HG02678 (cell line): Measurements from ENCODE around the gene TMPRSS13.

Experiments
- ATAC-seq: cut with Tn5 transposase; IDR thresholded peaks from one replicate; pipeline ENCODE4 v1.9.1; 2021; ENCODE audit warnings: mild to moderate bottlenecking, moderate library complexity; ENCODE audit not compliant: unreplicated experiment

TMPRSS13 gene

DNA sequence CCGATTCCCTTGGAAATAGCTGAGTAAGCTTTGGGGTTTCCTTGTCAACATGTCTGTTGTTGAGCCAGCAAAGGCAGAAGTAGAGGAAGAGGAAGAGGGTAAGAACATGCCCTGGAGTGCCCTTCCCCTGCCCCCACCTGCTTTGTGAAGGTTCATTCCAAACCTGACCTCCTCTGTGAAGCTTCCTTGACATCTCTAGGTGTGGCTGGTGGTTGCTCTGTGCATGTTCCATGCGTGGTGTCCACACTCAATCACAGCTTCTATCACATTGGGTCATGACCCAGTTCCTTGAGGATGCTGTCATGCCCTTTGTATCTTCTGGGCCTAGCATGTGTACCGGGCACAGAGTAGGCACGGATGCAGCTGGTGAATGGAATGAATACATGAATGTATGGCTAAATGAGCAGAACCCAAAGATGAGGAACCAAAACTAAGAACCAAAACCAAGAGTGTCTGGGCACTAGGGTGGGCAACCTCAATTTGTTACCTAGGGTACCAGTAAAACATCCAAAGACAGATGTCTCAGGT lies 29.0 kb downstream of the TMPRSS13 start:
- ATAC-seq, result peak; percentile 57

GRCh38 chr11:117898059-117898458 lies 31.1 kb downstream of the TMPRSS13 start:
- no peak for ATAC-seq

- ATAC-seq, result no peak
Measured at GRCh38 chr11:117892651-117893050, 36.6 kb downstream of the TMPRSS13 start.

DNA sequence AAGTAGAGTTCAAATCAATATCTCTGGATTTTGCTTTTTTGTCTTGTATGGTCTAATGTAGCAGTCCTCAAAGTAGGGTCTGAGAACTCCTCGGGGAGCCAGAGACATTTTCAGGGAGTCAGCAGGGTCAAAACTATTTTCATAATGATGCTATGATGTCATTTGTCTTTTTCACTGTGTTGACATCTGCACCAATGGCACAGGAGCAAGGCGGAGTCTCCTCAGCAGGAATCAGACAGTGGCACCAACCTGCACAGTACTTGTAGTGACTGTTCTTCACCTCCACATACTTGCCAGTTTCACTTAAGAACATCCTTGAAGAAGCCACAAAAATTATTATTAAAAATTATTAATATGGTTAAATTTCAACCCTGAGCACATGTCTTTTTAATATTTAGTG lies 37.8 kb downstream of the TMPRSS13 start:
- ATAC-seq, result no peak

- ATAC-seq, result no peak
Measured at GRCh38 chr11:117888139-117888566, 41.0 kb downstream of the TMPRSS13 start.

GRCh38 chr11:117887431-117888138 lies 41.6 kb downstream of the TMPRSS13 start:
- ATAC-seq, result no peak

DNA sequence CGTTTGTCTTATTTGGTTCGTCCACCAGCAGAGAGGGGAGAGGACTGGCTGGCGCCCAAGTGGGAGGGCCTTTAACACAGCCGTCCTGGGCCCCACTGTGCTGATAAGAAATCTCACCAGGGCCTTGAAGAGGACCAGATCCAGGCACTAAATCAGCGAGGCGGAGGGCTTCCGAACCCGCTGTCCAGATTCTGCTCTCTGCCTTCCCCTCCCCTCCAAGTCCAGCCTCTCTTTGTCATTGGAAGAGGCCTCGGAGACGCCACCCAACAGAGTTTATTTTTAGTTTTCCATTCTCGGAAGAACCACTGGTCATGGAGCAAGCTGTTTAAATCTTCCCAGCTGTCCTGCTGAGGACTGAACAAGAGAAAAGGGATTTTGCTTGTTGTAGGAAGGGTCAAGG lies 43.4 kb downstream of the TMPRSS13 start:
- ATAC-seq, result no peak

DNA sequence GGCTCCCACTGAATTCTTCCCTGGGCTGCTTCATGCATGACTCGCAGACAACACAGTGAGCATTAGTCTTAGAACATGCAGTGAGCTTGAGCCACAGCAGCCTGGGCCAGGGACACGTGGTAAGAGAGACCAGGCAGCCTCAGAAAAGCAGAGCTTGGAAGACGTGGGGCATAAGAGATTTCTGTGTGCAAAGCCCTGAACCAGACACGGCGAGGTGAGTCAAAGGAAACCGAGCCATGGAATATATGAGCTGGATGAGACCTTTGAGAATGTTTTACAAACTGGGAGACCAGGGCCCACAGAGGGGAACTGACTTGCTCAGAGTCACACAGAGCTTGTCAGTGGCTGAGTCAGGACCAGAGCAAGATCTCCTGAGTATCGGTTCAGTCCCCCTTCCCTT lies 44.2 kb downstream of the TMPRSS13 start:
- no peak for ATAC-seq

GRCh38 chr11:117883063-117883462 lies 46.1 kb downstream of the TMPRSS13 start:
- no peak for ATAC-seq

- ATAC-seq, result no peak
Measured at GRCh38 chr11:117882311-117882905, 46.8 kb downstream of the TMPRSS13 start.

- ATAC-seq, result no peak
Measured at GRCh38 chr11:117881217-117881616, 48.0 kb downstream of the TMPRSS13 start.

- ATAC-seq, result no peak
Measured at GRCh38 chr11:117879516-117880480, 49.4 kb downstream of the TMPRSS13 start.

- no peak for ATAC-seq
Measured at GRCh38 chr11:117878939-117879475, 50.2 kb downstream of the TMPRSS13 start.

DNA sequence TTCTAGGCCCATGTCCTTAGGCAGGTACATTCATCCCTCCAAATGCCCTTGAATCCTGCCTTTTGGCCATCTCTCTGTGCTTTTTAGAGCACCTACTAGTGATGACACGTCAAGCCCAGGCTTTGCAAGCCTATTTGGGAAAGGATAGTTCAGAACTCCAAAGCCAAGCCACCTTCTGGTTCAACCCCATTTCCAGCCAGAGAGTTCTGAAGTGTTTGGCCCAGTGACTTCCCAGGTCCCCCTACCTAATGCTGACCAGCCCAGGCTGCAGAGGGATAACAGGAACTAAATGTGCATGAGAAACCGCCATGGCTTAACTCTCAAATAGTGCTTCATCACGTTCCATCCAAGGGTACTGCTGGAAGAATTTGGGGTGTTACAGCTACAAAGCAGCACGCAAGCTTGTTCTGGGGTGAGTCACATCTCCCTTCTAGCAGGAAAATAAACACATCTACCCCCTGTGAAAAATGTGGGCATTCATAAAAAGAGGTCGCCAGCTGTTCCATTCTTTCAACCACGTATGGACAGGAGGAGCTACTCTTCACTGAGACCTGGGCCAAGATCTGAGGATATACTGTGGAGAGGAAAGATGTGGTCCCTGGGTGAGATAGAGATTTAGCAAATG lies 50.8 kb downstream of the TMPRSS13 start:
- ATAC-seq, result no peak

DNA sequence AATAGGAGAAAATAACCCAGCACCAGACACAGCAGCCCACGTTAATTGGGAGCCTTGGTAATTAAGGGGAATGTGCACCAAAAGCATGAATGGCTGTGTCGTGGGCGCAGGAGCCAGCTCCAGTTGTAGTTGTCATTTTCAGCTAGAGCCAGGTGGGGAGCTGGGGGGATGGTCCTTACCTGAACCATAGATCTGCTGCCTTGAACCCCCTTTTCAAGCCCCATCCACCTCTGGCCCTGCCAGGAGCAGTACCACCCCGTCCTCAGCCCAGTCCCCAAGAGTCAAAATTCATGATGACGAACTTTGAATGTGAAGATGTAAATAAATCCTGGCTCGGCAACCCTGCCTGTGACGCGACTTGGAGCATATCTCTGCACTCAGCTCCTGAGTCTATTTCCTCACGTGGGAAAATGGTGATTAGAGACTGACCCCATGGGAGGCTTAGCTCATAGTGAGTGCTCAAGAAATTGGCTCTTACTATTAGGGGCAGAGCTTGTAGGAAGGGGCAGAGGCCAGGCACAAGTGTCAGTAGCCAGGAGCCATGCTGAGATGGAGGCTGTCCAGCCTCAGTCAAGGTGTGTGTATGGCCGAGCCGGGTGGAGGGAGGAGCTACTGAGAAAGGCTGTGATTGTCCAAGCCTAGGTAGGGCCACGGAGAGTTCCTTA lies 52.0 kb downstream of the TMPRSS13 start:
- ATAC-seq, result no peak

- no peak for ATAC-seq
Measured at GRCh38 chr11:117876341-117877119, 52.7 kb downstream of the TMPRSS13 start, which contains the start of gene FXYD6. TSS of gene FXYD6 (minus strand) at chr11:117876658. CDS start at chr11:117842776, 33,882 bp downstream.

GRCh38 chr11:117876059-117876340 lies 53.2 kb downstream of the TMPRSS13 start:
- ATAC-seq, result no peak

GRCh38 chr11:117875382-117876058 lies 53.7 kb downstream of the TMPRSS13 start:
- no peak for ATAC-seq

- no peak for ATAC-seq
Measured at GRCh38 chr11:117874910-117875381, 54.3 kb downstream of the TMPRSS13 start.
